Panc1 (cell line): ENCODE measurements around the gene DGKD. TPM values are rescaled to one million over a fixed set of nuclear protein-coding genes. Genes with fewer than 3 reads are reported as not detected.
A peak's percentile ranks its signal among the peaks of the same experiment; 100 is the strongest.

ENCODE experiments used
- ATAC-seq: fragments of 200-7000 bp; cut with Tn5 transposase; 2 replicates; pipeline ENCODE4 v1.9.1; 2020; ENCODE audit warnings: mild to moderate bottlenecking, moderate library complexity
- BruUV-seq: library from RNA; stranded (reverse); fragments of 400-500 nt; replicated peaks from 2 replicates; lab custom pipeline; 2021; lab: Mats Ljungman, UMichigan
- CTCF ChIA-PET: fragments of 300-600 bp; sonication (Branson Sonifier 250); formaldehyde crosslinking; loops from one replicate; lab custom pipeline; 2022; ENCODE audit warnings: antibody characterized with exemption; lab: Charles Lee
- POLR2A ChIA-PET: fragments of 300-600 bp; sonication (Branson Sonifier 250); formaldehyde crosslinking; loops from one replicate; lab custom pipeline; 2022; ENCODE audit warnings: antibody characterized with exemption; lab: Charles Lee
- DNase-seq: peaks from one replicate; pipeline ENCODE4 v3.0.0-alpha.2; 2010; ENCODE audit warnings: low read depth, low spot score
- H3K27ac ChIP-seq: 2 replicates; pipeline ENCODE4 v1.5.1; 2011; ENCODE audit warnings: mild to moderate bottlenecking, low read length, inconsistent platforms
- H3K27me3 ChIP-seq: fragments of 200-500 bp; sonication (Bioruptor generic); 2 replicates; pipeline ENCODE4 v1.6.0; 2014; ENCODE audit warnings: low read length, inconsistent platforms; ENCODE audit not compliant: control insufficient read depth, insufficient read depth
- H3K36me3 ChIP-seq: fragments of 200-500 bp; sonication (Bioruptor generic); 2 replicates; pipeline ENCODE4 v1.5.1; 2014; ENCODE audit warnings: inconsistent platforms, mild to moderate bottlenecking, low read length, moderate library complexity; ENCODE audit not compliant: control insufficient read depth, insufficient read depth
- H3K4me1 ChIP-seq: 2 replicates; pipeline ENCODE4 v1.5.1; 2011; ENCODE audit warnings: inconsistent platforms, mild to moderate bottlenecking, low read length, moderate library complexity; ENCODE audit not compliant: control insufficient read depth, insufficient read depth
- H3K4me3 ChIP-seq, 2 experiments: 2 replicates each; pipeline ENCODE4 v1.5.1; 2011 to 2012; ENCODE audit warnings: low read depth in 2 of 2, low read length in 2 of 2, mild to moderate bottlenecking in 2 of 2, inconsistent platforms in 1 of 2, moderate library complexity in 1 of 2
- H3K9me3 ChIP-seq: fragments of 200-500 bp; sonication (Bioruptor generic); 2 replicates; pipeline ENCODE4 v1.5.1; 2014; ENCODE audit warnings: low read depth, mild to moderate bottlenecking, inconsistent platforms, low read length, moderate library complexity; ENCODE audit not compliant: control insufficient read depth, insufficient read depth
- POLR2AphosphoS5 ChIP-seq: IDR thresholded peaks from 2 replicates; pipeline ENCODE4 v1.6.1; 2012; ENCODE audit warnings: mild to moderate bottlenecking, low read depth, low read length, moderate library complexity
- SIN3A ChIP-seq: IDR thresholded peaks from 2 replicates; pipeline ENCODE4 v1.6.1; 2012; ENCODE audit warnings: low read depth, mild to moderate bottlenecking, low read length, moderate library complexity, borderline replicate concordance; ENCODE audit not compliant: insufficient read depth
- TCF7L2 ChIP-seq: IDR thresholded peaks from 2 replicates; pipeline ENCODE4 v1.6.1; 2011; ENCODE audit warnings: mild to moderate bottlenecking, low read depth, low read length, inconsistent platforms
- in situ Hi-C: cut with HindIII; loops from 2 replicates; pipeline ENCODE4 v1.10.0; 2016; ENCODE audit warnings: low sequenced_read_pairs, low pct_unique_long_range_greater_than_20kb
- intact Hi-C: fragments of 100-400 bp; cut with micrococcal nuclease; formaldehyde crosslinking; loops from one replicate; pipeline ENCODE4 v1.10.0; 2022; ENCODE audit not compliant: unreplicated experiment
- total RNA-seq: library from RNA; stranded (reverse); gene quantifications from one replicate; pipeline ENCODE4 v1.2.1, GENCODE V29; 2021; ENCODE audit not compliant: unreplicated experiment
- TF ChIP-seq, protein P1 (sequence below): fragments of 450-650 bp; IDR thresholded peaks from 2 replicates; pipeline ENCODE4 v1.5.1; 2017; ENCODE audit warnings: mild to moderate bottlenecking
- TF ChIP-seq, protein P2 (sequence below), 2 experiments: IDR thresholded peaks; 2 replicates each; pipeline ENCODE4 v1.6.1; 2011 to 2012; ENCODE audit warnings: low read depth in 2 of 2, control low read depth in 1 of 2, low read length in 1 of 2, mild to moderate bottlenecking in 1 of 2, moderate library complexity in 1 of 2; ENCODE audit not compliant: insufficient read depth in 1 of 2

The DGKD gene
- total RNA-seq, 1 experiment from 2014 or later, result 89.0 TPM

DNA sequence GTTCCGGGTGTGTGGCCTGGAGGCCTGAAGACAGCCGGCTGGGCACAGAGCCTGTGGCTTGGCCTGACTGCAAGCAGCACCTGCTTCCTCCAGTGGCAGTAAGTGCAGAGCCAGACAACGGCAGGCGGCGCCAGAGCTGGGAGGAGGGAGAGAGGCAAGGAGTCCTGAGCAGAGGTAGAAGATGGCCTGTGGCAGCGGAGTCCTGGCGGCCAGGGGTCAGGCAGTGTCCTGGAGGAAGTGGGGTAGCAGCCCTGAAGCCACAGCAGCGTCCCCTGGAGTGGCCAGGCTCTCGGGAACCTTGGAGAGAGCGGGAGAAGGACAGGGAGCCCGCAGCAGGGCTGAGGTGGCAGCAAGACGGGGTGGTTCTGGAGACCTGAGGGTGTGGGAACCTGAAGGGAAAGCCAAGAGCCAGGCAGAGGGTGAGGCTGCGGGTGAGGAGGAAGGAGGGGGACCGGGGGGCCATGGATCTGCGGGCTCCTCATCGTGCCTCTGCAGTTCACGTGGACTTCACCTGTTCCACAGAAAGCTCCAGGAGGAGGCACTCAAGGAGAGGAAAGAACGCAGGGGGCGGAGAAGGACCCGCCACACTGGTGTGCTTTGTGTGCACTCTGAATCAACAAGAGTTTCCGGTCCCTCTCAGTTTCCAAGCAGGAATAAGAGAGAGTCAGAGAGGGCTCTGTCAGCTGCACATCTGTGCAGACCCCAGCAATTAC is 126.4 kb downstream of the DGKD start:
- peak; percentile 75 for ATAC-seq
- H3K4me3 ChIP-seq, result no peak overlapping the region
- ChIA-PET POLR2A (no interaction called here), CTCF (no interaction called here)
- DNase-seq, result no peak
- H3K36me3 ChIP-seq, result peaks cover 2% of the 10 kb centered on the region
- no peaks in the 10 kb centered on the region for H3K27me3 ChIP-seq
- H3K27ac ChIP-seq, result peak overlapping the region; percentile 58; the same call in 1 of the 2 replicates
- intact Hi-C loops, result no loop called here
- H3K9me3 ChIP-seq, result no peaks in the 10 kb centered on the region
- no TSS peak for BruUV-seq
- in situ Hi-C loops, result no loop called here
- H3K4me1 ChIP-seq, result peaks cover 3% of the 10 kb centered on the region; the same call in 1 of the 2 replicates
- TF ChIP-seq TCF7L2, result no peak
- TF ChIP-seq, protein P1, sequence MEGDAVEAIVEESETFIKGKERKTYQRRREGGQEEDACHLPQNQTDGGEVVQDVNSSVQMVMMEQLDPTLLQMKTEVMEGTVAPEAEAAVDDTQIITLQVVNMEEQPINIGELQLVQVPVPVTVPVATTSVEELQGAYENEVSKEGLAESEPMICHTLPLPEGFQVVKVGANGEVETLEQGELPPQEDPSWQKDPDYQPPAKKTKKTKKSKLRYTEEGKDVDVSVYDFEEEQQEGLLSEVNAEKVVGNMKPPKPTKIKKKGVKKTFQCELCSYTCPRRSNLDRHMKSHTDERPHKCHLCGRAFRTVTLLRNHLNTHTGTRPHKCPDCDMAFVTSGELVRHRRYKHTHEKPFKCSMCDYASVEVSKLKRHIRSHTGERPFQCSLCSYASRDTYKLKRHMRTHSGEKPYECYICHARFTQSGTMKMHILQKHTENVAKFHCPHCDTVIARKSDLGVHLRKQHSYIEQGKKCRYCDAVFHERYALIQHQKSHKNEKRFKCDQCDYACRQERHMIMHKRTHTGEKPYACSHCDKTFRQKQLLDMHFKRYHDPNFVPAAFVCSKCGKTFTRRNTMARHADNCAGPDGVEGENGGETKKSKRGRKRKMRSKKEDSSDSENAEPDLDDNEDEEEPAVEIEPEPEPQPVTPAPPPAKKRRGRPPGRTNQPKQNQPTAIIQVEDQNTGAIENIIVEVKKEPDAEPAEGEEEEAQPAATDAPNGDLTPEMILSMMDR, result peak; percentile 74; the same call in 1 of the 2 replicates
- no peak for TF ChIP-seq SIN3A

DNA sequence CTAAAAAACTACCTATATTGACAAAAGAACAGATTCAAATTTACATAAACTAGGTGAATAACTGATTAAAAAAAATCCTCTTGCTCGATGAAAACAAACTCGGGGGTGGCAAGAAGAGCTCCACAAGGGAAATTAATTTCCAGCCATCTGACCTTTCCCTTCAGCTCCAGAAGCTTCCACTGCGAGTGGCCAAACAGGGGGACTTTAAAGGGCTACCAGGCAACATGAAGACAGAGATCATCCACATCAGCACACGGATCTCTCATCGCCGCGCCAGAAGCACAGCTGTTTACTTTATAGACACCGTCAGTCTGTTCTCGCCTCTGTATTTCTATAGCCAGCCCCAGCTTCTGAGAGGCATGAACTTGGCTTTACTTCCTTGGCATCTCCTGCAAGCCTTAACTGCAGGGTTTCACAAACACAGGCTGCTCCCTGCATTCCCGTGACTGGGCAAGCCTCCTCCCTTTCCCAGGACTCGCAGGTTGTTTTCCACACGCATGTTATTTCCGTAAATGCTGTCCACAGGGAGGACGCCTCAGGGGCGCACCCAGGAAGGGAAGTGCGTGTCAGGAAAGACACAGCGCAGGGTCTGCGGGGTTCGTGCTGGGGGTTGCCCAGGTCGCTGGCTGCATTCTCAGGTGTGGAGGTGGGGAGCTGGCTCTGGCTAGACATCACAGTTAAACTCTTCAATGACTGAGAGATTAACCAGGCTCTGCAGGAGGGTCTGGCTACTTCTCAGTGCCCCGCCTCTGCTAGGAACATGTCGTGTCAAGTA is 127.3 kb downstream of the DGKD start:
- H3K4me1 ChIP-seq, result peaks cover 8% of the 10 kb centered on the region
- BruUV-seq, result no TSS peak
- H3K27ac ChIP-seq, result peak overlapping the region; percentile 52
- no peak for ATAC-seq
- intact Hi-C loops, result no loop called here
- ChIA-PET CTCF (no interaction called here), POLR2A (no interaction called here)
- in situ Hi-C loops, result no loop called here
- H3K4me3 ChIP-seq, result no peak overlapping the region
- TF ChIP-seq POLR2AphosphoS5 (no peak), TCF7L2 (no peak), SIN3A (no peak)
- TF ChIP-seq, protein P2, sequence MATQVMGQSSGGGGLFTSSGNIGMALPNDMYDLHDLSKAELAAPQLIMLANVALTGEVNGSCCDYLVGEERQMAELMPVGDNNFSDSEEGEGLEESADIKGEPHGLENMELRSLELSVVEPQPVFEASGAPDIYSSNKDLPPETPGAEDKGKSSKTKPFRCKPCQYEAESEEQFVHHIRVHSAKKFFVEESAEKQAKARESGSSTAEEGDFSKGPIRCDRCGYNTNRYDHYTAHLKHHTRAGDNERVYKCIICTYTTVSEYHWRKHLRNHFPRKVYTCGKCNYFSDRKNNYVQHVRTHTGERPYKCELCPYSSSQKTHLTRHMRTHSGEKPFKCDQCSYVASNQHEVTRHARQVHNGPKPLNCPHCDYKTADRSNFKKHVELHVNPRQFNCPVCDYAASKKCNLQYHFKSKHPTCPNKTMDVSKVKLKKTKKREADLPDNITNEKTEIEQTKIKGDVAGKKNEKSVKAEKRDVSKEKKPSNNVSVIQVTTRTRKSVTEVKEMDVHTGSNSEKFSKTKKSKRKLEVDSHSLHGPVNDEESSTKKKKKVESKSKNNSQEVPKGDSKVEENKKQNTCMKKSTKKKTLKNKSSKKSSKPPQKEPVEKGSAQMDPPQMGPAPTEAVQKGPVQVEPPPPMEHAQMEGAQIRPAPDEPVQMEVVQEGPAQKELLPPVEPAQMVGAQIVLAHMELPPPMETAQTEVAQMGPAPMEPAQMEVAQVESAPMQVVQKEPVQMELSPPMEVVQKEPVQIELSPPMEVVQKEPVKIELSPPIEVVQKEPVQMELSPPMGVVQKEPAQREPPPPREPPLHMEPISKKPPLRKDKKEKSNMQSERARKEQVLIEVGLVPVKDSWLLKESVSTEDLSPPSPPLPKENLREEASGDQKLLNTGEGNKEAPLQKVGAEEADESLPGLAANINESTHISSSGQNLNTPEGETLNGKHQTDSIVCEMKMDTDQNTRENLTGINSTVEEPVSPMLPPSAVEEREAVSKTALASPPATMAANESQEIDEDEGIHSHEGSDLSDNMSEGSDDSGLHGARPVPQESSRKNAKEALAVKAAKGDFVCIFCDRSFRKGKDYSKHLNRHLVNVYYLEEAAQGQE (IDR thresholded peaks at IDR 0.05; ENCODE audit: insufficient read depth in 1 of 2, low read depth in 2 of 2, low read length in 1 of 2), result no peak
- TF ChIP-seq, protein P1, result no peak
- no peaks in the 10 kb centered on the region for H3K9me3 ChIP-seq
- H3K27me3 ChIP-seq, result no peaks in the 10 kb centered on the region
- peaks cover 2% of the 10 kb centered on the region for H3K36me3 ChIP-seq
- DNase-seq, result no peak
